Activated naive CD4-positive, alpha-beta T cell treated with anti-CD3 and anti-CD28 coated beads for 36 hours (primary cell): ENCODE results near the gene MASP1. TPM values are rescaled to one million over a fixed set of nuclear protein-coding genes. Genes with fewer than 3 reads are reported as not detected.

Experiments used
- CTCF ChIA-PET: fragments of 350-600 bp; sonication (Branson Sonifier 250); formaldehyde crosslinking; loops from one replicate; lab custom pipeline; 2021; ENCODE audit warnings: antibody characterized with exemption; lab: Charles Lee
- DNase-seq: peaks from one replicate; pipeline ENCODE4 v3.0.0-alpha.2; 2020
- H3K27ac Mint-ChIP-seq: one replicate; pipeline ENCODE4 v1.8.0; 2021; ENCODE audit warnings: mild to moderate bottlenecking, mixed read lengths
- H3K27me3 Mint-ChIP-seq: one replicate; pipeline ENCODE4 v1.8.0; 2021; ENCODE audit warnings: low read depth, mixed read lengths
- H3K36me3 Mint-ChIP-seq: one replicate; pipeline ENCODE4 v1.8.0; 2021; ENCODE audit warnings: low read depth, mixed read lengths
- H3K4me1 Mint-ChIP-seq: one replicate; pipeline ENCODE4 v1.8.0; 2021; ENCODE audit warnings: low read depth, mixed read lengths
- H3K4me3 Mint-ChIP-seq: one replicate; pipeline ENCODE4 v1.8.0; 2021; ENCODE audit warnings: mild to moderate bottlenecking, moderate library complexity, mixed read lengths
- H3K9me3 Mint-ChIP-seq: one replicate; pipeline ENCODE4 v1.8.0; 2021; ENCODE audit warnings: mixed read lengths
- intact Hi-C: fragments of 100-400 bp; cut with micrococcal nuclease; formaldehyde crosslinking; loops from one replicate; pipeline ENCODE4 v1.15.1; 2023
- total RNA-seq, 2 experiments: library from RNA; stranded (reverse); gene quantifications; one replicate each; pipeline ENCODE4 v1.2.3, GENCODE V29; 2021

The MASP1 gene
- total RNA-seq, 2 experiments from 2014 or later, result not detected

DNA sequence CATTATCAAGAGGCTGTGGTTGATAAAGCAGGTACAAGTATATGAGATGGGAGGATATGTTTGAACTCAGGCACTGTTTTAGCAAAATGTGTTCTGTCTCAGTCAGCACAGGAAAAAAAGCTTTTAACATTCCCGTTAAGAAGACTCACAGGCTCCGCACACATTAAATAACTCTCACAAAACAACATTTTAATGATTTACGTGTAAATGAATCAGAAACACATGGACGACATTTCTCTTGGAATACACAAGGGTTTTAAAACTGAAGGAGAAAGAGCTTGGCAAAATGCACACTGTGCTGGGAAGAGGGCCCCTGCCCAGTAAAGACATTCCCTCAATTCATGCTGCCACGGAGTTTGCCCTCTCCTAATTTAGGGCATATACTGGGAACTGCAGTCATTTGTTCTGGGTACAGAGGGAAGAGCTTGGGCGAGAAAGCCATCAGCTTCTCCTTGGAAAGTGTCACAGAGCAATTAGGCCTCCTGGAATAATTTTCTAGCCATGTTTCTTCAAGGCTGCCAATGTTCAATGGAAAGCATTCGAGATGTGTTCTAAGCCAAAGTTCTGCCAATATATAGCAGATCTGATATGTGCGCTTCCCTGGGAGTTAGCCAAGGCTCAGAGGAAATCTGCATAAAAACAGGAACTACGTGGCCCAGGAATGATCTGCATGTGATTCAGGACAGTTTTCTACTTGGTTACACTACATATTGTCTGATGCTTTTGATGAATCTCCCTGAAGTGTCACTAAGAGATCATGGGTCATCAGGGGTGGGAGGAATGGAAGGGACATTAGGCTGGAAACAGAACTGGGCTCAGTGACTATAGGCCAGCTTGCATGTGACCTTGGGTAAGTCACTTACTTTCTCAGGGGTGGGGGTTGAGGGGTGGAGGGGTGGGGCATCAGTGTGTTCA, 2.2 kb upstream of the MASP1 start:
- peaks cover 24% of the 10 kb centered on the region for H3K27me3 Mint-ChIP-seq
- no peak for DNase-seq
- intact Hi-C loops, result loop anchor here (2.0 to 10.0 kb wide), 2 partner anchors 73 to 179 kb away; no protein-coding TSS in a partner anchor
- peaks cover 2% of the 10 kb centered on the region for H3K4me1 Mint-ChIP-seq
- no peak overlapping the region for H3K27ac Mint-ChIP-seq
- H3K9me3 Mint-ChIP-seq, result no peaks in the 10 kb centered on the region
- CTCF ChIA-PET, result interaction anchor here (1.2 to 2.3 kb wide), 3 partner anchors 18 to 385 kb away, joined by 3 to 10 read pairs (median 3); no protein-coding TSS in a partner anchor
- no peak overlapping the region for H3K4me3 Mint-ChIP-seq
- no peaks in the 10 kb centered on the region for H3K36me3 Mint-ChIP-seq

DNA sequence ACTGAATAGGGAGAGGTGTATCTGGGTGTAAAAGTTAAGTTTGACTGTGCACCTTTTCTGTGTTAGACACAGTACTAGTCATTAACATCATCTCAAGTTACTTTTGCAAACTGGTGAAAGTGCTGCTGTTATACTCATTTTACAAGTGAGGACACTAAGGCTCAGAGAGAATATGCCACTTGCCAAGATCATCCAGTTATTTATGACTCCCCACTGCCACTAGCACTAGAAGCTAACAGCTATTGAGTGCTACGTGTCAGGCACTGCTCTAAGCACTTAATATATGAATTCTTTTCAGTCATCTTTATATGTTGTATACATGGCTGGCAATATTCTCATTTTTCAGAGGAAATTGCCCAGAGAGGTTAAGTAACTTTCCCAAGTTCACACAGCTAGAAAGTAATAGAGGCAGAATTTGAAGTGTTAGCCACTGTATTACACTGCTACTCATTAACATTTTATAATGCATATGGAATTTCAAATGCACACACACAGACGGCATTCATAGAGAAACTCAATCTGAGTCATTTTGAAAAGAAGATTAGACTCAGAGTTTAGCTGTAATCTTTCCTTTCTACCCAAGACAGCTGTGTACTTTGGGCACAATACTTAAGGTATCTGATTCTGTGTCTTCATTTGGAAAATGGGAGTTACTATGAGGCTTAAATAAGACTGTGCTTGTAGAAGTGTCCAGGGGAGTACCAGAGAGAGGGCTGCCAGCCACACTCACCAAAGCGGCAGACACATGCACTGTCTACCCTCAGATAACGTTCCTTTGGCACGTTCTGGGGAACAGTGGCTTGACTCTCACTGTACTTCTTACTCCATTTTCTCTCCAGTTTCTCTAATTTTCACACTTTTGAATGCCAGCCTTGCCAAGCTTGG, 1.3 kb upstream of the MASP1 start:
- H3K27ac Mint-ChIP-seq, result no peak overlapping the region
- no peaks in the 10 kb centered on the region for H3K9me3 Mint-ChIP-seq
- H3K4me1 Mint-ChIP-seq, result peaks cover 2% of the 10 kb centered on the region
- H3K36me3 Mint-ChIP-seq, result no peaks in the 10 kb centered on the region
- peaks cover 21% of the 10 kb centered on the region for H3K27me3 Mint-ChIP-seq
- H3K4me3 Mint-ChIP-seq, result no peak overlapping the region
- intact Hi-C loops, result loop anchor here (10.0 kb wide), 1 partner anchor 178 kb away; no protein-coding TSS in a partner anchor
- CTCF ChIA-PET, result interaction anchor here (1.2 to 2.3 kb wide), 3 partner anchors 17 to 386 kb away, joined by 3 to 10 read pairs (median 3); no protein-coding TSS in a partner anchor
- DNase-seq, result no peak

DNA sequence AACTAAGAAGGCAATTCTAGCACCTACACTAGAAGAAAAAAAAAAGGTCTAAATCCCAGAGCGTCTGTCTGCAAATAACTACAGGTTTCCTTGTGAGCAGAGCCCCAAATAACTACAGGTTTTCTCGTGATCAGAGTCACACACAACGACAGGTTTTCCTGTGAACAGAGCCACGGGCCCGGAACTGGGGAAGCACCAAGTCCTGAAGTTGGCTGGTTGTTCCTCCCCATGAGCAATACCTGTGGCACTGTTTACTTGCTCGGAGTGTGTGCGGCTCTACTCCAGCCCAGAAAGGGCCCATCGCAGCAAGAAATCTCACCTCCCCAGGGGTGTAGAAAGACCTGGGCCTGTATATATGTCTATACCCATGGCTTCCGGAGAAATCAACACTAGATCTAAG, 644 bp upstream of the MASP1 start:
- H3K27ac Mint-ChIP-seq, result no peak overlapping the region
- H3K9me3 Mint-ChIP-seq, result no peaks in the 10 kb centered on the region
- CTCF ChIA-PET, result interaction anchor here (1.2 to 2.3 kb wide), 2 partner anchors 27 to 387 kb away, joined by 3 to 10 read pairs; no protein-coding TSS in a partner anchor
- peaks cover 2% of the 10 kb centered on the region for H3K4me1 Mint-ChIP-seq
- peaks cover 20% of the 10 kb centered on the region for H3K27me3 Mint-ChIP-seq
- intact Hi-C loops, result loop anchor here (10.0 kb wide), 1 partner anchor 177 kb away; no protein-coding TSS in a partner anchor
- H3K4me3 Mint-ChIP-seq, result no peak overlapping the region
- DNase-seq, result no peak
- H3K36me3 Mint-ChIP-seq, result no peaks in the 10 kb centered on the region

DNA sequence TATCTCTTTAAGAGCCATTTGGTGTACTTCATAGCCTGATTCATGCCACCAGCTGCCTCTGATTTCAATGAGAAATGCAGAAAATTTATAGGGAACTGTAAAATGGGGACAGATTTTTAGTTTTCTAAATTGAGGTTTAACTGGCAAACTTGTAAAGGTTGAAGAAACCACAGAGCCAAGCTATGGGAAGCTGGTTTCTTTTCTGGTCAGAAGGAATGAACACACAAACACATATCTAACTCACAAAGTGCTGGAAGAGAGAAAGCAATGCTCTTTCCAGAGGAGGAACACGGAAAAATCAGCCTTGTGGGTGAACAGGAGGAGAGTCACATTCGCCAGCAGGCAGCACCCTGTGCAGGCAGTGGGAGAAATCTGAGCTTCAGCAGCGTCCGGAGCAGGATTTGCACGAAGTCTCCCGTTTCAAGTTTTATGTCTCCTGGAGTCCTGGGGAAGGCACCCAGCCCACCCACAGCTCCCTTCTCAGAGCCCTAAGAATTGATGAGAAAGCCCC, 481 bp downstream of the MASP1 start:
- Mint-ChIP-seq H3K4me3 (no peak overlapping the region), H3K4me1 (peaks cover 2% of the 10 kb centered on the region), H3K36me3 (no peaks in the 10 kb centered on the region), H3K27me3 (peaks cover 22% of the 10 kb centered on the region), H3K9me3 (no peaks in the 10 kb centered on the region), H3K27ac (no peak overlapping the region)
- CTCF ChIA-PET, result no interaction called here
- intact Hi-C loops, result loop anchor here (10.0 kb wide), 1 partner anchor 176 kb away; no protein-coding TSS in a partner anchor
- no peak for DNase-seq

DNA sequence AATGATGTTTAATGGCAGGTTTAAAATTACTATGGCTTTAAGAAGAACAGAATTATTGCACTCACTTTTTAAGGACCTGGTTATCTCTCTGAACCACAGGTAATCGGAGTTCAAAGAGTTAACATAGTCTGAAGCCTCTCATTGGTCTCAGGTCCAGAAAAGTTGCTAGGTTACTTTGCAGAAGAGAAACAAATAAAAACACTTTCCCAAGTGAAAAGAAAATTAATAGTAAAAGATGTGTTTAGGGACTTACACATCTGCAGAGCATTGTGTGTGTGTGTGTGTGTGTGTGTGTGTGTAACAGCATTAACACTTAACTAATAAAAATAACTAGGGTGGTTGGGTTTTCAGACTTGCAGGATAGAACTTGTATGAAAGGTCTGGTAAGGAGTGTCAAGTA, 1.0 kb downstream of the MASP1 start:
- DNase-seq, result no peak
- Mint-ChIP-seq H3K4me3 (no peak overlapping the region), H3K27ac (no peak overlapping the region), H3K9me3 (no peaks in the 10 kb centered on the region), H3K4me1 (peaks cover 2% of the 10 kb centered on the region), H3K36me3 (no peaks in the 10 kb centered on the region), H3K27me3 (peaks cover 22% of the 10 kb centered on the region)
- intact Hi-C loops, result loop anchor here (10.0 kb wide), 1 partner anchor 176 kb away; no protein-coding TSS in a partner anchor
- CTCF ChIA-PET, result no interaction called here

DNA sequence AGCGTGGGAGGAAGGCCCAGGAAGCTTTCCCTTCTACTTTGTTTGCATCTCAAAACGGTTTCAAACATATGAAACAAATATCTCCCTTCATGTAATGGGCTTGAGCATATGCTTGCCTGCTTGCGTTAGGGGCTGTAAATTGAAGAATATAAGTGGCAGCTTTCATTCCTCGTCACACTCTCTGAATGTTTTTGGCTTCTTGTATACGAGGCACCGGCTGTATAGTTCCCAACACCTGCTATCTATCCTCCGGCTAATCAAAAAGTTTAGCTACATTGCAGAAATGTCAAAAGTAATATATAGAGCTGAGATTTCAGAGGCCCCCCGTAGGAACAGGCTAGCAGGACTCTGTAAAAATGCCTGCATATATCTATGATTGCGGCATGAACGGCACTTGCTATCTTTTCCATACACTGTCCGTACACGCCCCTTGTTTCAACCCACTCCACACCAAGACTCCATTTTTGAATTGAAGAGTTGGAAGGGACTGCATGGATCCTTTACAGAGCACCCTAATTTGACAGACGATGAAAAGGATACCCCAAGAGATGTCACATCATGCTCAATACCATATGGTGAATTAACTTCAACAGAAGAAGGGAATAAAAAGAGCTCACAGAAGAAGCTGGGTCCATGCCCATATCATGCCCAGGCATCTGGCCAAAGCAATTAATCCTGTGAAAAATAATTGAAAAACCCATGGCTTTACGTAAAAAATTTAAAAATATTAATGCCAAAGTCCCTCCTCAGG, 2.5 kb downstream of the MASP1 start:
- intact Hi-C loops, result no loop called here
- Mint-ChIP-seq H3K4me3 (no peak overlapping the region), H3K4me1 (peaks cover 2% of the 10 kb centered on the region), H3K36me3 (no peaks in the 10 kb centered on the region), H3K9me3 (no peaks in the 10 kb centered on the region), H3K27ac (no peak overlapping the region), H3K27me3 (peaks cover 21% of the 10 kb centered on the region)
- no peak for DNase-seq
- CTCF ChIA-PET, result interaction anchor here (0.8 to 1.2 kb wide), 2 partner anchors 30 to 70 kb away, joined by 3 to 5 read pairs; no protein-coding TSS in a partner anchor

DNA sequence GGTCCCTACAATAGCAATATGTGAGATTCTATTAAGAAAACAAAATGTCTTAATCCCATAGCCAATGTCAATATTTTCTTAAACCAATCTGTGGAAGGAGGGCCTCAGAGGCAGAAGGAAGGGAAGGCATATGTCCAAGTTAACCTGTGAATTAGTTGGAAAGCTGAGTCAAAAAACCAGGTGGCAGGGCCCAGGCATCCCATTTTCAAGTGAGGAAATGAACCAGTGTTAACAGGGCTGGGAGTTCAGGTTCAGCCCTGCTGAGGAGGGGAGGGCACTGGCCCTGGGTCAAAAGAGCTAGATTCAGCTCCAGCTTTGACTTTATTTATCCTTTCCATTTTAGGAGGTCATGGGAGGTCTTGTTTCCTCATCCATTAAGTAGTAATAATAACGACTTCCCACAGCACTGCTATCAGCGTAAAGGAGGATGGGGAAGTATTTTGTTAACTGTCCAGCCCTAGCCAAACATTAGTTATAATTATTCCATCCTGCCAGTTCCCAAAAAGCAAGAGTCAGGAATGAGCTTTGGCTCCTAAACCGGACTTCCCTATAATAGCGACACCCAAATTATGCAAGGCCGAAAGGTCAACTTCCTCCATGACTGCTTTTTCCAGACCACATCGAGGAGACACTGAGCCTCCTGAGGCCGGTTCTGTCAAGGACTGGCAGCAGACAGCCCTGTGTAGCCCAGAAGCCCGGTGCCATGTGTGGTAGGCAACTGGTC, 3.2 kb downstream of the MASP1 start:
- Mint-ChIP-seq H3K4me1 (no peaks in the 10 kb centered on the region), H3K27ac (no peak overlapping the region), H3K4me3 (no peak overlapping the region), H3K9me3 (no peaks in the 10 kb centered on the region), H3K27me3 (peaks cover 17% of the 10 kb centered on the region), H3K36me3 (no peaks in the 10 kb centered on the region)
- DNase-seq, result no peak
- intact Hi-C loops, result no loop called here
- CTCF ChIA-PET, result interaction anchor here (0.8 to 1.2 kb wide), 2 partner anchors 31 to 69 kb away, joined by 3 to 5 read pairs; no protein-coding TSS in a partner anchor

DNA sequence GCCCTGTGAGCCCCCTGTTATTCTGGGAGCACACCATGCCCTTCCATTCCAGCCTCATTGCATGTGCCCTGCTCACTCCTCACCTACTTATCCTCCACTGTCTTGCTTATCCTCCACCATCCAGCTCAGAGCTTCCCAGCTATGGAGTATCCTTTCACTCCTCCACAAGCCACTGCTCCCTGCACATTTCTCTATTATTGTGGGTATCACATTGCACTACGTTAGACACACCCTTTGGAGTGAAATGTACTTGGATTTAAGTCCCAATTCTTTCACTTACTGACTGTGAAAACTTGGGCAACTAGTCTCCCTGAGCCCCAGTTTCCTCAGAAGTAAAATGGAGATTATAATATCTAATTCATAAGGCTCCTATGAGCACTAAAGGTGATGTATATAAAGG, 4.3 kb downstream of the MASP1 start:
- intact Hi-C loops, result no loop called here
- Mint-ChIP-seq H3K4me3 (no peak overlapping the region), H3K36me3 (no peaks in the 10 kb centered on the region), H3K27me3 (peaks cover 14% of the 10 kb centered on the region), H3K4me1 (no peaks in the 10 kb centered on the region), H3K9me3 (no peaks in the 10 kb centered on the region), H3K27ac (no peak overlapping the region)
- CTCF ChIA-PET, result no interaction called here
- no peak for DNase-seq

DNA sequence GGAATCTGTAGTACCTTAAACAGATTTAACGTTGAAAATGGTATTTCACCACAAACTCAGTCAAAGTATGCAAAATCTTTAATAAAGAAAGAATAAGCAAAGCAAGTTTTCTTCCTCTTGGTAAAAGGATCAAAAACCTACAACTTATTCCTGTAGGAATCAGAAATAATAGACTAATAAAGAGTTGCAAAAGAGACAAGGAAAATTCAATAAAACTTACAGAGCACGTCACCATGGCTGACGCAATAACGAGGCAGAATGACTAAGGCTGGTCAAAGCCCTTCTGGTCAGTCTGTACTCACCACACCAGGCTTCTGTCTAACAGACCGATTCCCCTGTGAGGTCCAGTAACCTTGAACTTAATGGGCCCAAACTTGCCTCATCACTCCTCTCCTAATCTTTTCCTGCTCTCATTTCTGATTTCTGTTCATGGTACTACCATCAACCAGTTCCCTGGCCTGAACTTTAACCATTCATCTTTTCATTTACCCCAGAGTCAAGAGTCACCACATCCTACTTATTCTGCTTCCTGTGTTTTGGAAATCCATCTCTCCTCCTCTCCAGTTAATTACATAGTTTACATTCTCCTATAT, 5.0 kb downstream of the MASP1 start:
- Mint-ChIP-seq H3K4me3 (no peak overlapping the region), H3K27ac (no peak overlapping the region), H3K9me3 (no peaks in the 10 kb centered on the region), H3K27me3 (peaks cover 14% of the 10 kb centered on the region), H3K4me1 (no peaks in the 10 kb centered on the region), H3K36me3 (no peaks in the 10 kb centered on the region)
- no peak for DNase-seq
- intact Hi-C loops, result no loop called here
- CTCF ChIA-PET, result no interaction called here

DNA sequence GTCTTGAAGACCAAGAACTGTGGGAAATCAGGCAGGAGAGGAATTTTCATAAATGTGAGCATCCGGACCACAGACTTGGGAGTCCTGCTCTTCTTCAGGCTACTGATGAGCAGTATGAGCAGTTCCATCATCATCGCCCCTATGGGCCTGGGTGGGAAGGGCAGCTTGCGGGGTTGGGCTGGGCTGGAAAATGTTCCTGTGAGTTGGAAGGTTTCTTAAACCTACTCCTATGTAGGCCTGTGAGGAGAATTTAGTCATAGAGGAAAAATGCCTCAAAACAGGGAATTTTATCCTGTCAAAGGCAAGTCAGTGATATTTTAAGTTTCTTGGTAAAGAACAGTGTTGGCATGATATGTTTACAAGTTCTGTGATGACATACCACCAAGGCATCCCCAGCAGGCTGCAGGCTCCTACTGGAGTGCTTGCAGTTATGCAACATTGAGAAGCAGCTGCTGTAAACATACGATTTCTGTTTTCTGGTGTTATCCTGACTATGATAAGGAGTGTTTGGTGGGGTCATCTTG, 10.3 kb downstream of the MASP1 start:
- DNase-seq, result no peak
- no peak overlapping the region for H3K27ac Mint-ChIP-seq
- CTCF ChIA-PET, result no interaction called here
- no peaks in the 10 kb centered on the region for H3K9me3 Mint-ChIP-seq
- H3K27me3 Mint-ChIP-seq, result no peaks in the 10 kb centered on the region
- no peaks in the 10 kb centered on the region for H3K36me3 Mint-ChIP-seq
- no peak overlapping the region for H3K4me3 Mint-ChIP-seq
- H3K4me1 Mint-ChIP-seq, result no peaks in the 10 kb centered on the region
- intact Hi-C loops, result no loop called here
